H9 (cell line): ENCODE data around the gene MATN1. TPM values are rescaled to one million over a fixed set of nuclear protein-coding genes. Genes with fewer than 3 reads are reported as not detected.
A peak's percentile ranks its signal among the peaks of the same experiment; 100 is the strongest.

Experiments used
- DNase-seq: peaks from one replicate; pipeline ENCODE4 v3.0.0-alpha.2; 2017
- H2AFZ ChIP-seq: one replicate; pipeline ENCODE4 v1.6.1; 2013; ENCODE audit warnings: mild to moderate bottlenecking, low read length, control low read depth, moderate library complexity
- H2AK5ac ChIP-seq: 2 replicates; pipeline ENCODE4 v1.6.1; 2013; ENCODE audit warnings: low read length, control low read depth, mixed read lengths; ENCODE audit not compliant: insufficient read length
- H2BK120ac ChIP-seq: one replicate; pipeline ENCODE4 v1.6.1; 2013; ENCODE audit warnings: low read depth, mild to moderate bottlenecking, low read length, control low read depth, inconsistent platforms; ENCODE audit not compliant: poor library complexity, severe bottlenecking
- H2BK12ac ChIP-seq: 2 replicates; pipeline ENCODE4 v1.6.1; 2013; ENCODE audit warnings: low read length, control low read depth, mixed read lengths, low read depth; ENCODE audit not compliant: insufficient read length
- H2BK15ac ChIP-seq: 2 replicates; pipeline ENCODE4 v1.6.1; 2013; ENCODE audit warnings: low read depth, low read length, control low read depth
- H2BK20ac ChIP-seq: one replicate; pipeline ENCODE4 v1.6.1; 2013; ENCODE audit warnings: low read depth, mild to moderate bottlenecking, low read length, control low read depth, inconsistent platforms; ENCODE audit not compliant: poor library complexity, severe bottlenecking
- H2BK5ac ChIP-seq: 2 replicates; pipeline ENCODE4 v1.6.1; 2013; ENCODE audit warnings: low read length, control low read depth, mixed read lengths; ENCODE audit not compliant: insufficient read length
- H3K14ac ChIP-seq: 2 replicates; pipeline ENCODE4 v1.6.1; 2013; ENCODE audit warnings: low read length, control low read depth; ENCODE audit not compliant: insufficient read depth
- H3K18ac ChIP-seq: 2 replicates; pipeline ENCODE4 v1.6.1; 2013; ENCODE audit warnings: low read depth, mild to moderate bottlenecking, mixed read lengths, low read length, control low read depth; ENCODE audit not compliant: insufficient read length
- H3K23ac ChIP-seq: 2 replicates; pipeline ENCODE4 v1.6.1; 2013; ENCODE audit warnings: low read length, control low read depth, mixed read lengths, low read depth; ENCODE audit not compliant: insufficient read length
- H3K23me2 ChIP-seq: 2 replicates; pipeline ENCODE4 v1.6.1; 2013; ENCODE audit warnings: low read depth, mild to moderate bottlenecking, mixed read lengths, low read length, control low read depth; ENCODE audit not compliant: insufficient read length, poor library complexity, severe bottlenecking
- H3K27ac ChIP-seq: 2 replicates; pipeline ENCODE4 v1.5.1; 2013; ENCODE audit warnings: low read length, control low read depth, mixed read lengths, low read depth; ENCODE audit not compliant: insufficient read length
- H3K27me3 ChIP-seq: 2 replicates; pipeline ENCODE4 v1.6.1; 2013; ENCODE audit warnings: low read length, control low read depth, inconsistent platforms; ENCODE audit not compliant: insufficient read depth
- H3K4ac ChIP-seq: 2 replicates; pipeline ENCODE4 v1.6.1; 2013; ENCODE audit warnings: low read depth, mild to moderate bottlenecking, control low read depth, inconsistent platforms, low read length, moderate library complexity
- H3K4me1 ChIP-seq: 2 replicates; pipeline ENCODE4 v1.6.1; 2013; ENCODE audit warnings: low read length, control low read depth, inconsistent platforms; ENCODE audit not compliant: insufficient read depth
- H3K4me2 ChIP-seq: 2 replicates; pipeline ENCODE4 v1.6.1; 2013; ENCODE audit warnings: low read length, control low read depth, mixed read lengths; ENCODE audit not compliant: insufficient read length, insufficient read depth
- H3K56ac ChIP-seq: 2 replicates; pipeline ENCODE4 v1.6.1; 2013; ENCODE audit warnings: low read depth, mild to moderate bottlenecking, mixed read lengths, low read length, control low read depth; ENCODE audit not compliant: insufficient read length
- H3K79me1 ChIP-seq: 2 replicates; pipeline ENCODE4 v1.6.1; 2013; ENCODE audit warnings: low read depth, mild to moderate bottlenecking, moderate library complexity, low read length, control low read depth, inconsistent platforms; ENCODE audit not compliant: insufficient read depth, poor library complexity, severe bottlenecking
- H3K79me2 ChIP-seq: 2 replicates; pipeline ENCODE4 v1.6.1; 2013; ENCODE audit warnings: low read length, control low read depth, inconsistent platforms; ENCODE audit not compliant: insufficient read depth
- H3K9ac ChIP-seq: 2 replicates; pipeline ENCODE4 v1.6.1; 2013; ENCODE audit warnings: low read length, control low read depth, mixed read lengths; ENCODE audit not compliant: insufficient read length; ENCODE audit errors: extremely low read depth
- H3K9me3 ChIP-seq: one replicate; pipeline ENCODE4 v1.6.1; 2013; ENCODE audit warnings: low read depth, low read length, inconsistent platforms; ENCODE audit not compliant: control insufficient read depth
- H3T11ph ChIP-seq: one replicate; pipeline ENCODE4 v1.6.1; 2013; ENCODE audit warnings: mild to moderate bottlenecking, low read length, control low read depth, inconsistent platforms
- H4K20me1 ChIP-seq: one replicate; pipeline ENCODE4 v1.6.1; 2013; ENCODE audit not compliant: control insufficient read depth, insufficient read length, insufficient read depth
- H4K5ac ChIP-seq: 2 replicates; pipeline ENCODE4 v1.6.1; 2013; ENCODE audit warnings: low read depth, mild to moderate bottlenecking, mixed read lengths, low read length, control low read depth; ENCODE audit not compliant: insufficient read length
- H4K8ac ChIP-seq: replicated peaks from 2 replicates; pipeline ENCODE4 v1.6.1; 2013; ENCODE audit warnings: low read length, control low read depth, mixed read lengths, low read depth; ENCODE audit not compliant: insufficient read length
- H4K91ac ChIP-seq: 2 replicates; pipeline ENCODE4 v1.6.1; 2013; ENCODE audit warnings: low read depth, mild to moderate bottlenecking, moderate library complexity, mixed read lengths, low read length, control low read depth; ENCODE audit not compliant: insufficient read length
- H3K27ac Mint-ChIP-seq, 3 experiments: 2 replicates in 2 of 3; 3 replicates in 1 of 3; pipeline ENCODE4 v1.8.0; 2020 to 2021; ENCODE audit warnings: mixed read lengths in 3 of 3, mild to moderate bottlenecking in 1 of 3, moderate library complexity in 1 of 3
- H3K27me3 Mint-ChIP-seq: 2 replicates; pipeline ENCODE4 v1.8.0; 2021; ENCODE audit warnings: low read depth, mild to moderate bottlenecking, moderate library complexity, mixed read lengths
- H3K36me3 Mint-ChIP-seq, 3 experiments: 2 replicates in 2 of 3; 3 replicates in 1 of 3; pipeline ENCODE4 v1.8.0; 2020 to 2021; ENCODE audit warnings: low read depth in 3 of 3, mixed read lengths in 3 of 3; ENCODE audit not compliant: insufficient read depth in 1 of 3
- H3K4me1 Mint-ChIP-seq, 2 experiments: 2 replicates each; pipeline ENCODE4 v1.8.0; 2020; ENCODE audit warnings: mixed read lengths in 2 of 2
- H3K4me3 Mint-ChIP-seq, 2 experiments: 2 replicates in 1 of 2; 3 replicates in 1 of 2; pipeline ENCODE4 v1.8.0; 2020 to 2021; ENCODE audit warnings: mild to moderate bottlenecking in 2 of 2, mixed read lengths in 2 of 2, moderate library complexity in 1 of 2
- H3K9me3 Mint-ChIP-seq, 2 experiments: 2 replicates in 1 of 2; 3 replicates in 1 of 2; pipeline ENCODE4 v1.8.0; 2020; ENCODE audit warnings: mild to moderate bottlenecking in 2 of 2, mixed read lengths in 2 of 2, moderate library complexity in 1 of 2
- CTCF ChIP-seq: fragments of 200-600 bp; sonication (generic); conservative IDR thresholded peaks from 3 replicates; pipeline ENCODE4 v1.8.0; 2021; ENCODE audit warnings: antibody characterized with exemption, mild to moderate bottlenecking
- WGBS: extraction: QIAGEN DNeasy Blood & Tissue Kit; methylation state at CpG from one replicate; pipeline ENCODE4 v1.1.7; 2013; ENCODE audit warnings: missing lambda C conversion rate, low lambda C conversion rate, mixed read lengths; ENCODE audit not compliant: insufficient read length; ENCODE audit errors: extremely low coverage; 5-methylcytosine and 5-hydroxymethylcytosine counted together
- total RNA-seq: library from RNA; stranded (reverse); gene quantifications from 2 replicates; pipeline ENCODE4 v1.2.1, GENCODE V29; 2021

Gene MATN1
- total RNA-seq, 1 experiment from 2014 or later = not detected

GRCh38 chr1:30716646-30717045 is 6.7 kb downstream of the MATN1 start:
- no peak overlapping the region for H3K56ac ChIP-seq

More at GRCh38 chr1:30716646-30717045, 6.7 kb downstream of the MATN1 start:
- Histone ChIP-seq H4K91ac (no peak overlapping the region), H2BK20ac (no peak overlapping the region), H2BK12ac (no peak overlapping the region), H3K79me1 (no peaks in the 10 kb centered on the region), H3K14ac (no peak overlapping the region), H3K79me2 (no peaks in the 10 kb centered on the region), H3K4me2 (no peak overlapping the region), H2AK5ac (no peak overlapping the region), H4K5ac (no peak overlapping the region), H2AFZ (no peak overlapping the region), H3K4me1 (no peaks in the 10 kb centered on the region), H3K18ac (no peak overlapping the region), H2BK120ac (no peak overlapping the region), H3K23ac (no peak overlapping the region), H2BK5ac (no peak overlapping the region), H4K8ac (no peak overlapping the region), H3K9me3 (no peaks in the 10 kb centered on the region), H3T11ph (no peak overlapping the region), H3K23me2 (peaks cover 9% of the 10 kb centered on the region), H2BK15ac (no peak overlapping the region), H3K27me3 (no peaks in the 10 kb centered on the region), H4K20me1 (no peaks in the 10 kb centered on the region), H3K27ac (no peak overlapping the region), H3K4ac (no peak overlapping the region), H3K9ac (no peak overlapping the region)
- Mint-ChIP-seq H3K9me3 (peaks cover 23 to 25% of the 10 kb centered on the region in 2 experiments), H3K4me1 (peaks cover 0 to 4% of the 10 kb centered on the region in 2 experiments; a peak in 1 of 4 replicates), H3K36me3 (peaks cover 4 to 14% (median 9%) of the 10 kb centered on the region in 3 experiments; a peak in 5 of 7 replicates), H3K27me3 (peaks cover 16% of the 10 kb centered on the region), H3K27ac (no peak overlapping the region), H3K4me3 (peak overlapping the region in 1 of 2 experiments; percentile 4; a peak in 1 of 5 replicates)
- no peak for DNase-seq
- WGBS = no CpG with 5 or more reads among the region's 8 CpGs
- no peak for TF ChIP-seq CTCF
